ENCODE measurements around the gene NOL4L.

Gene NOL4L

GRCh38 chr20:32538526-32538939 lies 46.6 kb downstream of the NOL4L start:
- peak; percentile 36 for DNase-seq

GRCh38 chr20:32537657-32538525 lies 47.2 kb downstream of the NOL4L start:
- no peak for DNase-seq

- peak; percentile 64 for DNase-seq
Measured at GRCh38 chr20:32536851-32537656, 48.1 kb downstream of the NOL4L start.

GRCh38 chr20:32535953-32536823 lies 48.9 kb downstream of the NOL4L start:
- DNase-seq, result peak; percentile 78

GRCh38 chr20:32535316-32535952 lies 49.7 kb downstream of the NOL4L start:
- DNase-seq, result no peak

- DNase-seq, result peak; percentile 64
Measured at GRCh38 chr20:32534661-32535240, 50.4 kb downstream of the NOL4L start.

GRCh38 chr20:32533732-32534131 lies 51.4 kb downstream of the NOL4L start:
- DNase-seq, result no peak

- no peak for DNase-seq
Measured at GRCh38 chr20:32532246-32532645, 52.9 kb downstream of the NOL4L start.

- no peak for DNase-seq
Measured at GRCh38 chr20:32528905-32529670, 56.0 kb downstream of the NOL4L start.

GRCh38 chr20:32528171-32528891 lies 56.8 kb downstream of the NOL4L start:
- DNase-seq, result no peak

- no peak for DNase-seq
Measured at GRCh38 chr20:32527447-32528055, 57.6 kb downstream of the NOL4L start.

GRCh38 chr20:32527052-32527446 lies 58.1 kb downstream of the NOL4L start:
- no peak for DNase-seq

- no peak for DNase-seq
Measured at GRCh38 chr20:32526541-32526940, 58.6 kb downstream of the NOL4L start.

GRCh38 chr20:32526125-32526524 lies 59.0 kb downstream of the NOL4L start:
- DNase-seq, result no peak

- no peak for DNase-seq
Measured at GRCh38 chr20:32524829-32525501, 60.2 kb downstream of the NOL4L start.

- no peak for DNase-seq
Measured at GRCh38 chr20:32523613-32524213, 61.4 kb downstream of the NOL4L start.

GRCh38 chr20:32522776-32523612 lies 62.1 kb downstream of the NOL4L start:
- DNase-seq, result no peak

- no peak for DNase-seq
Measured at GRCh38 chr20:32522526-32522775, 62.7 kb downstream of the NOL4L start.
